ENCODE results near the gene PLA2G4A.

GRCh38 chr1:186953876-186954275 lies 125.1 kb downstream of the PLA2G4A start:
- TF ChIP-seq CTCF (IDR thresholded peaks at IDR 0.05) = no peak
- TF ChIP-seq MEF2A (IDR thresholded peaks at IDR 0.05; ENCODE audit: borderline replicate concordance, low read depth) = no peak
